OCI-LY7 (cell line): ENCODE results near the gene RIC3. TPM values are rescaled to one million over a fixed set of nuclear protein-coding genes. Genes with fewer than 3 reads are reported as not detected.

Source experiments
- BruUV-seq: library from RNA; stranded (reverse); fragments of 400-500 nt; replicated peaks from 2 replicates; lab custom pipeline; 2021; lab: Mats Ljungman, UMichigan
- CTCF ChIA-PET: fragments of 300-600 bp; sonication (Branson Sonifier 250); formaldehyde crosslinking; loops from one replicate; lab custom pipeline; 2022; ENCODE audit warnings: antibody characterized with exemption; ENCODE audit not compliant: unreplicated experiment; lab: Charles Lee
- POLR2A ChIA-PET: fragments of 300-600 bp; sonication (Branson Sonifier 250); formaldehyde crosslinking; loops from one replicate; lab custom pipeline; 2022; ENCODE audit warnings: antibody characterized with exemption; lab: Charles Lee
- DNase-seq: peaks from one replicate; pipeline ENCODE4 v3.0.0-alpha.2; 2015; ENCODE audit warnings: low spot score
- H2AFZ ChIP-seq: fragments of 200-600 bp; sonication (generic), shearing (Covaris generic); 2 replicates; pipeline ENCODE4 v1.6.1; 2014; ENCODE audit warnings: mild to moderate bottlenecking, antibody characterized with exemption, low read length, moderate library complexity
- H3K27ac ChIP-seq: fragments of 200-600 bp; sonication (generic); 2 replicates; pipeline ENCODE4 v1.5.1; 2014; ENCODE audit warnings: mixed run types, low read depth, mild to moderate bottlenecking, moderate library complexity, low read length, inconsistent platforms; ENCODE audit not compliant: poor library complexity, severe bottlenecking
- H3K36me3 ChIP-seq: fragments of 200-600 bp; sonication (generic); 2 replicates; pipeline ENCODE4 v1.6.1; 2014; ENCODE audit warnings: mild to moderate bottlenecking, antibody characterized with exemption, low read length, moderate library complexity, mixed read lengths; ENCODE audit not compliant: insufficient read depth
- H3K4me1 ChIP-seq: fragments of 200-600 bp; sonication (generic); 2 replicates; pipeline ENCODE4 v1.5.1; 2014; ENCODE audit warnings: mild to moderate bottlenecking, low read length; ENCODE audit not compliant: insufficient read depth, poor library complexity, severe bottlenecking
- H3K4me2 ChIP-seq: fragments of 200-600 bp; sonication (generic); 2 replicates; pipeline ENCODE4 v1.6.1; 2014; ENCODE audit warnings: mild to moderate bottlenecking, low read length
- H3K4me3 ChIP-seq: fragments of 200-600 bp; sonication (generic); 2 replicates; pipeline ENCODE4 v1.5.1; 2014; ENCODE audit warnings: mild to moderate bottlenecking, low read depth, low read length; ENCODE audit not compliant: poor library complexity, severe bottlenecking
- H3K79me2 ChIP-seq: fragments of 200-600 bp; sonication (generic); 2 replicates; pipeline ENCODE4 v1.6.1; 2016; ENCODE audit warnings: low read depth, mild to moderate bottlenecking, low read length, moderate library complexity, mixed read lengths; ENCODE audit not compliant: insufficient read depth
- H3K9me2 ChIP-seq: fragments of 200-600 bp; sonication (generic); 2 replicates; pipeline ENCODE4 v1.6.1; 2016; ENCODE audit warnings: mild to moderate bottlenecking, low read length, mixed read lengths; ENCODE audit not compliant: insufficient read depth
- H3K9me3 ChIP-seq: fragments of 200-600 bp; sonication (generic); 2 replicates; pipeline ENCODE4 v1.6.1; 2014; ENCODE audit warnings: mild to moderate bottlenecking, mixed run types, low read length, mixed read lengths
- H4K20me1 ChIP-seq: fragments of 200-600 bp; sonication (generic); 2 replicates; pipeline ENCODE4 v1.6.1; 2014; ENCODE audit warnings: mild to moderate bottlenecking, antibody characterized with exemption, low read length, moderate library complexity, mixed read lengths; ENCODE audit not compliant: insufficient read depth
- EZH2phosphoT487 ChIP-seq: fragments of 200-600 bp; sonication (generic); IDR thresholded peaks from 2 replicates; pipeline ENCODE4 v1.6.1; 2018; ENCODE audit warnings: low read depth, borderline replicate concordance, mild to moderate bottlenecking, mixed run types, antibody characterized with exemption, low read length, moderate library complexity, mixed read lengths
- intact Hi-C: fragments of 100-400 bp; cut with micrococcal nuclease; formaldehyde crosslinking; loops from one replicate; pipeline ENCODE4 v1.10.0; 2022; ENCODE audit not compliant: unreplicated experiment
- total RNA-seq, 2 experiments: library from RNA; depleted of rRNA in 1 of 2; stranded (reverse); fragments of >200 nt in 1 of 2; shearing (Covaris generic) in 1 of 2; gene quantifications; 2 replicates each; pipeline ENCODE4 v1.2.3, GENCODE V29; 2014 to 2022
- TF ChIP-seq, protein P1 (sequence below): fragments of 200-600 bp; sonication (generic); conservative IDR thresholded peaks from 2 replicates; pipeline ENCODE4 v1.5.1; 2014; ENCODE audit warnings: mild to moderate bottlenecking, antibody characterized with exemption, low read length, moderate library complexity, mixed read lengths

Gene RIC3
- total RNA-seq, 2 experiments from 2014 or later: not detected

DNA sequence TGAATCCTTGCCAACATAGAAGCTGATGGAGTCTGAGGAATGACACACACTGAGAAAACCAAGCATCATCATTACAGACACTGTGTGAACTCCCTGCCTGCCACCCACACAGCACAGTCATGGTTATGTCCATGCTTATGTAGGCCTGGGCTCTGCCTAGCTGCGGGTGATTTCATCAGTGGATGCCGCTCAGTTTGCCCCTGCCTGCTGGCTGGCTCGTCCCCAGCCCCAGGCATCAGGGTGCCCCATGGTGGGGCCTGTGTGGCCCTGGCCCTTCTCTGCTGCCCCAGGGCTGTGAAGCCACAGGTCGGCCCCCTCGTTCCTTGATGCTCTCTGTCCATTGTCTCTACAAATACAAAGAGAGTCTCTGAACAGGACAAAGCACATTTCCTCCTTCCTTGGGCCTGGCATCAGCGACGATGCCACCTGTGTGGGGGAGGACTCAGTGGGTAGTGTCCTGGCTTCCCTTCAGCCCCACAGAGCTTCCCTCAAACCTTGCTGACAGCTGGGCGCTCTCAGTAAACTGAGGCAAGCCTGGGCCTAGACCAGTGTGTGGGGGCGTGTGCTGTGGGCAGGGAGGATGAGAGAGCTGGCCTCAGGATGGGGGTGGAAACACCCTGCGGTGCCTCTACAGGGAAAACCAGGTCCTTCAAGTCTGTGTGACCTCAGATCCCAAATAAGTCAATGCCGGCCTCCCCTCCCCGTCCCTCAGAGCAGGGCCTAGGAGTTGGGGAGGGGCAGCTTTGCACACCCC lies 107.8 kb downstream of the RIC3 start:
- no peaks in the 10 kb centered on the region for H3K9me3 ChIP-seq
- H3K36me3 ChIP-seq: no peaks in the 10 kb centered on the region
- no peak overlapping the region for H2AFZ ChIP-seq
- TF ChIP-seq, protein P1, sequence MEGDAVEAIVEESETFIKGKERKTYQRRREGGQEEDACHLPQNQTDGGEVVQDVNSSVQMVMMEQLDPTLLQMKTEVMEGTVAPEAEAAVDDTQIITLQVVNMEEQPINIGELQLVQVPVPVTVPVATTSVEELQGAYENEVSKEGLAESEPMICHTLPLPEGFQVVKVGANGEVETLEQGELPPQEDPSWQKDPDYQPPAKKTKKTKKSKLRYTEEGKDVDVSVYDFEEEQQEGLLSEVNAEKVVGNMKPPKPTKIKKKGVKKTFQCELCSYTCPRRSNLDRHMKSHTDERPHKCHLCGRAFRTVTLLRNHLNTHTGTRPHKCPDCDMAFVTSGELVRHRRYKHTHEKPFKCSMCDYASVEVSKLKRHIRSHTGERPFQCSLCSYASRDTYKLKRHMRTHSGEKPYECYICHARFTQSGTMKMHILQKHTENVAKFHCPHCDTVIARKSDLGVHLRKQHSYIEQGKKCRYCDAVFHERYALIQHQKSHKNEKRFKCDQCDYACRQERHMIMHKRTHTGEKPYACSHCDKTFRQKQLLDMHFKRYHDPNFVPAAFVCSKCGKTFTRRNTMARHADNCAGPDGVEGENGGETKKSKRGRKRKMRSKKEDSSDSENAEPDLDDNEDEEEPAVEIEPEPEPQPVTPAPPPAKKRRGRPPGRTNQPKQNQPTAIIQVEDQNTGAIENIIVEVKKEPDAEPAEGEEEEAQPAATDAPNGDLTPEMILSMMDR: no peak
- no peak for TF ChIP-seq EZH2phosphoT487
- H3K4me1 ChIP-seq: no peaks in the 10 kb centered on the region
- H3K79me2 ChIP-seq: no peaks in the 10 kb centered on the region
- ChIA-PET POLR2A (no interaction called here), CTCF (interaction anchor here (0.6 kb wide), 1 partner anchor 74 kb away, joined by 3 read pairs; the partner anchor contains the start of gene EIF3F)
- no peak overlapping the region for H3K4me2 ChIP-seq
- DNase-seq: no peak
- H3K27ac ChIP-seq: no peak overlapping the region
- BruUV-seq: no TSS peak
- no peak overlapping the region for H3K4me3 ChIP-seq
- intact Hi-C loops: no loop called here
- H4K20me1 ChIP-seq: no peaks in the 10 kb centered on the region
- no peaks in the 10 kb centered on the region for H3K9me2 ChIP-seq

DNA sequence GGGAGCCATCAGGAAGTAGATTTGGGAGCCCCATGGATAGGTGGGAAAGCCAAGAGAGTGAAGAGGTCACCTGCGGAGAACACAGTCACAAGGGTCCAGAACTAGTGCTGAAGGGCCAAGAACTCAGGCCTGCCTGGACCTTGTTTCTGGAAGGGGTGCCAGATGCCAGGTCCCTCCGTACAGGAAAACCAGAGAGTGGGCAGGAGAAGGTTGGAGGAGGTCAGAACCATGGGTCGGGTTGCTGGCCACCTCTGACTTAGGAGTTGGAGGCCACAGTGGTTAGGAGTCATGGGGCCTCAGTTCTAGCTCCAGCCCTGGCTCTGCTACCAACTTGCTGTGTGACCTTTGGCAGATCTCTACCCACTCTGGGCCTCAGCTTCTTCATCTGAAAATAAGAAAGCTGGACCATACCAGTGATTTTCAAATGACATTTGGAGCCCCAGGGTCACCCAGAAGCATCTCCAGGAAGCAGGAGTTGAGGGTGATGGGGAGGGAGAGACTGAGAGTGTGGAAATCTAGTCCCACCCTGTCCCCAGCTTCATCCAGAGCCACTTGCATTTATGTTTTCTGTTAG lies 108.6 kb downstream of the RIC3 start:
- POLR2A ChIA-PET: no interaction called here
- CTCF ChIA-PET: no interaction called here
- H2AFZ ChIP-seq: no peak overlapping the region
- H3K4me1 ChIP-seq: no peaks in the 10 kb centered on the region
- TF ChIP-seq EZH2phosphoT487: no peak
- TF ChIP-seq, protein P1: no peak
- no TSS peak for BruUV-seq
- H4K20me1 ChIP-seq: no peaks in the 10 kb centered on the region
- no peaks in the 10 kb centered on the region for H3K79me2 ChIP-seq
- H3K9me2 ChIP-seq: no peaks in the 10 kb centered on the region
- no peak overlapping the region for H3K27ac ChIP-seq
- H3K36me3 ChIP-seq: no peaks in the 10 kb centered on the region
- intact Hi-C loops: no loop called here
- no peaks in the 10 kb centered on the region for H3K9me3 ChIP-seq
- no peak overlapping the region for H3K4me2 ChIP-seq
- H3K4me3 ChIP-seq: no peak overlapping the region
- no peak for DNase-seq

DNA sequence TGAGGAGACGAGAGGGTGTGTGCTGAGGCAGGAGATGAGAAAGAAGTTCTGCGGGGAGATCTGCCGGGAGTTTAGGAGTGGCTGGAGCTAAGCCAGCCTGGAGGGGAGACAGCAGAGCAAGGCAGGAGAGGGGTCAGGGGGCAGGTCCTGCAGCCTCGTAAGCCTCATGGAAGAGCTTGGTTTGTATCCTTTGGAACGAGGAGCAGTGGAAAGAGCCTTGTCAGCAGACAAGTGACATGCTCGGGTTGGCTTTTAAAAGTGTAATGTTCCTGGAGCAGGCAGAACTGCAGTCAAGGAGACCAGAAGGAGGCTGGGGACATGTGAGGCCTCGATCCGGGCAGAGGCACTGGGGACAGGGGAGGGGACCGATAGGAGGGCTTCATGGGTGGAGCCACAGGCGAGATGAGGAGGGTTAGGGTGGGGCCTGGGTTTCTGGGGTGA lies 109.2 kb downstream of the RIC3 start:
- no peaks in the 10 kb centered on the region for H3K9me2 ChIP-seq
- no TSS peak for BruUV-seq
- no peaks in the 10 kb centered on the region for H3K79me2 ChIP-seq
- intact Hi-C loops: no loop called here
- H4K20me1 ChIP-seq: no peaks in the 10 kb centered on the region
- H3K9me3 ChIP-seq: no peaks in the 10 kb centered on the region
- H3K4me1 ChIP-seq: no peaks in the 10 kb centered on the region
- H3K27ac ChIP-seq: no peak overlapping the region
- no peak for TF ChIP-seq EZH2phosphoT487
- TF ChIP-seq, protein P1: no peak
- no peak overlapping the region for H3K4me3 ChIP-seq
- POLR2A ChIA-PET: no interaction called here
- H3K36me3 ChIP-seq: no peaks in the 10 kb centered on the region
- CTCF ChIA-PET: no interaction called here
- no peak for DNase-seq
- H3K4me2 ChIP-seq: no peak overlapping the region
- H2AFZ ChIP-seq: no peak overlapping the region
